Nephron (organoid): ENCODE results near the gene PPP2R2C.

ENCODE experiments used
- H3K27ac Mint-ChIP-seq, 3 experiments: 2 replicates each; pipeline ENCODE4 v1.8.0; 2020; ENCODE audit warnings: mixed read lengths in 3 of 3, mild to moderate bottlenecking in 2 of 3, moderate library complexity in 1 of 3
- H3K27me3 Mint-ChIP-seq: 2 replicates; pipeline ENCODE4 v1.8.0; 2021; ENCODE audit warnings: low read depth, mild to moderate bottlenecking, moderate library complexity, mixed read lengths
- H3K36me3 Mint-ChIP-seq: 2 replicates; pipeline ENCODE4 v1.8.0; 2020; ENCODE audit warnings: low read depth, mixed read lengths
- H3K4me1 Mint-ChIP-seq: 2 replicates; pipeline ENCODE4 v1.8.0; 2020; ENCODE audit warnings: mixed read lengths
- H3K4me3 Mint-ChIP-seq, 3 experiments: 2 replicates each; pipeline ENCODE4 v1.8.0; 2020; ENCODE audit warnings: mild to moderate bottlenecking in 3 of 3, mixed read lengths in 3 of 3, moderate library complexity in 2 of 3
- H3K9me3 Mint-ChIP-seq: 2 replicates; pipeline ENCODE4 v1.8.0; 2020; ENCODE audit warnings: mixed read lengths
- TF ChIP-seq, protein P1 (sequence below), 3 experiments: fragments of 200-600 bp; sonication (generic); IDR thresholded peaks; one replicate each; pipeline ENCODE4 v1.5.0; 2021; ENCODE audit warnings: antibody characterized with exemption in 3 of 3; ENCODE audit not compliant: unreplicated experiment in 3 of 3

The PPP2R2C gene

DNA sequence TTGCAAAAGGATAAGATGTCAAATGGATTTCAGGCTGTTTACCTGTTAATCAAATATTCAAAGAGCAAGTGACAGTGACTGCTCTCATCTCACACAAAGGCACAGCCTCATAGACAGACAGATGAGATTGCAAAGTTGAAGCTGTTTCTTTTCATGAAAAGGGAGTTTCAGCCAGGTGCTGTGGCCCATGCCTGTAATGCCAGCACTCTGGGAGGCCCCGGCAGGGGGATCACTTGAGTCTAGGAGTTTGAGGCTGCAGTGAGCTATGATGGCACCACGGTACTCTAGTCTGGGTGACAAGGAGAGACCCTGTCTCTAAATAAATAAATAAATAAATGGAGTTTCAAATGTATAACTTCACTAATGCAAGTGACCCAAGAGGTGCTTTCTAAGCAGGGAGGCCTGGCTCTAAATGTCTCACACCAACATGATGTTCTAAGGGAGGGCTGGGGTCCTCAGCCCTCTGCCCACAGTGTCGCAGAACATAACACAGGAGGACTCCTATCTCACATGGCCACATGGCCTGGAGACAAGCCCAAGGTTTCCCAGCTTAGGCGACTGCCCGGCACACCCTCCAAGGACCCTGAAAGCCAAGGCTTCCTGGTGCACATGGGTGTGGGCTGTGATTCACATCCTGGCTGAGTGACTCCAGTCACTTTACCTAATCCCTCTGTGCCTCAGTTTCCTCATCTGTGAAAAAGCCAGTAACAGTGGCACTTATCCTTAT is 26.8 kb downstream of the PPP2R2C start:
- Mint-ChIP-seq H3K27ac (peak overlapping the region; percentile 60 to 92 (median 78)), H3K4me3 (no peak overlapping the region), H3K9me3 (no peaks in the 10 kb centered on the region), H3K36me3 (no peaks in the 10 kb centered on the region), H3K4me1 (peaks cover 26% of the 10 kb centered on the region), H3K27me3 (peaks cover 24% of the 10 kb centered on the region)
- TF ChIP-seq, protein P1, sequence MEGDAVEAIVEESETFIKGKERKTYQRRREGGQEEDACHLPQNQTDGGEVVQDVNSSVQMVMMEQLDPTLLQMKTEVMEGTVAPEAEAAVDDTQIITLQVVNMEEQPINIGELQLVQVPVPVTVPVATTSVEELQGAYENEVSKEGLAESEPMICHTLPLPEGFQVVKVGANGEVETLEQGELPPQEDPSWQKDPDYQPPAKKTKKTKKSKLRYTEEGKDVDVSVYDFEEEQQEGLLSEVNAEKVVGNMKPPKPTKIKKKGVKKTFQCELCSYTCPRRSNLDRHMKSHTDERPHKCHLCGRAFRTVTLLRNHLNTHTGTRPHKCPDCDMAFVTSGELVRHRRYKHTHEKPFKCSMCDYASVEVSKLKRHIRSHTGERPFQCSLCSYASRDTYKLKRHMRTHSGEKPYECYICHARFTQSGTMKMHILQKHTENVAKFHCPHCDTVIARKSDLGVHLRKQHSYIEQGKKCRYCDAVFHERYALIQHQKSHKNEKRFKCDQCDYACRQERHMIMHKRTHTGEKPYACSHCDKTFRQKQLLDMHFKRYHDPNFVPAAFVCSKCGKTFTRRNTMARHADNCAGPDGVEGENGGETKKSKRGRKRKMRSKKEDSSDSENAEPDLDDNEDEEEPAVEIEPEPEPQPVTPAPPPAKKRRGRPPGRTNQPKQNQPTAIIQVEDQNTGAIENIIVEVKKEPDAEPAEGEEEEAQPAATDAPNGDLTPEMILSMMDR (IDR thresholded peaks at IDR 0.05; ENCODE audit: unreplicated experiment in 3 of 3): no peak

DNA sequence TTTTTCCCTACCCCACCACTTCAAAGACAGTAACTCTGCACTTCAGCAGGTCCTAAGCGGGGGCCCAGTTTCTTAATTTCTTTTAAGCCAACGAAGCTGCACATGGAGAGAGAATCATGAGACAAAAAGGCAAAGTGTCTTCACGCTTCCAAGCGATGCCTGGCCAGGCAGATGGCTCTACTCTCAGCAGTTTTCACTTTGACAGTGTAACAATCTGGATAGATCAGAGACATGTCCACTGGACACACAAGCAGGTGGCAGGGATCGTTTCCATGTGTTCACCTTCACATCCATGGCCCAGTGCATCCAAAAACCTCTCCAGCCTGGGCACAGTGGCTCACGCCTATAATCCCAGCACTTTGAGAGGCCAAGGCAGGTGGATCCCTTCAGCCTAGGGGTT is 27.8 kb downstream of the PPP2R2C start:
- TF ChIP-seq, protein P1 (IDR thresholded peaks at IDR 0.05; ENCODE audit: unreplicated experiment in 3 of 3): no peak
- Mint-ChIP-seq H3K27me3 (peaks cover 28% of the 10 kb centered on the region), H3K4me1 (peaks cover 32% of the 10 kb centered on the region), H3K36me3 (no peaks in the 10 kb centered on the region), H3K9me3 (no peaks in the 10 kb centered on the region), H3K4me3 (no peak overlapping the region), H3K27ac (peak overlapping the region in 2 of 3 experiments; percentile 15 to 70)

DNA sequence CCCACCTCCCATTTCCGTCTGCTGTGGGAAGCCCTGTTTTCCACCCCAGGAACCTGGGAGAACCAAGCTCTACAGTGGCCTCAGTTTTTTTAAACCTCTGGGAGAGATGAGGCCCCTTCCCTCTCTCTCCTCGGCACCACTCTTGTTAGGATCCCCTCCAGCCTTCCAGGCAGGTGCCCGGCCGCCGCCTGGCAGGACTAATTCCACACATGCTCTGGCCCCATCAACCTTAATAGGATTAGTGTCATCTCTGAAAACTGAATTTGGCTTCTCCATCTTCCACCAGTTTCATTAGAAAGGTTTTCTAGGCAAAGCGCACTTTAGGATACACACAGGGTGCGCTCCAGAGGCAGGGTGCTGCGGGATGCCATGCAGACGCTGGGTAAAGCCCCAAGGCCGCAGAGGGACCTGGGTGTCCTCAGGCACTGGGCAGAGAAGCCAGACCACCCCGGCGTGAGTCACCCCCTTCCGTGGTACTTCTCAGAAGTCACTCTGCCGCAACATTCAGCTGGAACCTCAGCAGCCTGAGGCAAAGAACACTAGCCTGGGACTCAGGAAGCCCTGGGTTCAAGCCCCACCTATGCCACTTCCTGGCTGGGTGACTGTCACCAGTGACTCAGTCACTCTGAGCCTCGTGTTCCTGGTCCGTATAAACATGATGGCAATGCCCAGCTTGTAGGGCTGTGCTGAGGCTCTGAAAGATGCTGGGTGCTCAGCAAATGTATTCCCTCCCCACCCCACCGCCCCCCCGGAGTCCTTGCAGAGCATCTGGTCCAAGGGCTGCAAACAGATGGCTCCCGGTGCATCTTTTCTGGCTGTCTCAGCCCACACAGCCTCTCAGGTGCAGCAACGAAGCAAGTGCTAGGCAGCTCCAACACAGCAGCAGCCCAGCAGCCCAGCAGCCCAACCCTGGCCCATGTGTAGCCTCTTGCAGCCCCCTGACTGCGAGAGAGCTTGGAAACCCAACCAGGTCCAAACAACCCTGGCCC is 29.1 kb downstream of the PPP2R2C start:
- Mint-ChIP-seq H3K36me3 (no peaks in the 10 kb centered on the region), H3K27me3 (peaks cover 27% of the 10 kb centered on the region)
- TF ChIP-seq, protein P1 (IDR thresholded peaks at IDR 0.05; ENCODE audit: unreplicated experiment in 3 of 3): no peak

DNA sequence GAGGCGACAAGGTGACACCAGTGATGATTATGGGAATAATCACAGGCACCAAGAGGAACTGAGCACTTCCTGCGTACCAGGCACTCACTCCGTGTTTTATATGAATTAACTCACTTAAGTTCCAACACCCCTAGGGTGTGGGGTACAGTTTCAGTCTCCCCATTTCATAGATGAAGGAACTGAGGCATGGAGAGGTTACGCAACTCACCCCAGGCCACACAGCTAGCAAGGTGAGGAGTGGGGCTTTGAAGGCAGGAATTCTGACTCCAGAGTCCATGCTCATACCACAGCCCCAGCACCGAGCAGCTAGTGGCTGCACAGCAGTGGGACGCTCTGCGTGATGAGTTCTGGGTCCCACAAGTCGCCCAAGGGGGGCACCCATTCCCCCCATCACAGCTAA is 29.9 kb downstream of the PPP2R2C start:
- H3K36me3 Mint-ChIP-seq: no peaks in the 10 kb centered on the region
- H3K4me3 Mint-ChIP-seq: no peak overlapping the region
- H3K9me3 Mint-ChIP-seq: peaks cover 2% of the 10 kb centered on the region
- no peak overlapping the region for H3K27ac Mint-ChIP-seq
- TF ChIP-seq, protein P1 (IDR thresholded peaks at IDR 0.05; ENCODE audit: unreplicated experiment in 3 of 3): no peak
- H3K27me3 Mint-ChIP-seq: peaks cover 31% of the 10 kb centered on the region
- peaks cover 47% of the 10 kb centered on the region for H3K4me1 Mint-ChIP-seq

More for the DNA sequence above, 29.1 kb downstream of the PPP2R2C start:
- H3K27ac Mint-ChIP-seq: peak overlapping the region in 1 of 3 experiments; percentile 63
- H3K4me3 Mint-ChIP-seq: no peak overlapping the region
- no peaks in the 10 kb centered on the region for H3K9me3 Mint-ChIP-seq
- H3K4me1 Mint-ChIP-seq: peaks cover 44% of the 10 kb centered on the region

DNA sequence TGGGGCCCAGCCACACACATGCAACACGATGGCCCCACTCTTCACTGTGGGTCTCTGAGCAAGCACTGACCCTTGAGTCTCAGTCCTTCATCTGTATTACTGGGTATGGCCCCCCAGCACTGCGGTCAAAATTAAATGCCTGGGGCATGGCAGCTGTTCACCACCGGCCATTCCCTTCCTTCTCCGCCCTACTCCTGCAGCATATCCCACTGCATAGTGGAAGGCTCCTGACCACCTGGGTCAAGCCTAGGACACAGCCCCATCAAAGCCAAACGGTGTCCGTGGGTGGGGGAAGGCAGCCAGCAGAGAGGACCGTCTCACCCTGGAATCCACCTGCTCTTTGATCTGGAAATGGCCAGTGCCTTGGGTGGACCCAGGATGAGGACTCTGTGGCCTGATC is 30.7 kb downstream of the PPP2R2C start:
- Mint-ChIP-seq H3K27ac (no peak overlapping the region), H3K36me3 (no peaks in the 10 kb centered on the region), H3K9me3 (peaks cover 2% of the 10 kb centered on the region), H3K4me1 (peaks cover 43% of the 10 kb centered on the region), H3K27me3 (peaks cover 31% of the 10 kb centered on the region), H3K4me3 (no peak overlapping the region)
- TF ChIP-seq, protein P1 (IDR thresholded peaks at IDR 0.05; ENCODE audit: unreplicated experiment in 3 of 3): no peak
